ENCODE data around the gene RAB15. TPM values are rescaled to one million over a fixed set of nuclear protein-coding genes. Genes with fewer than 3 reads are reported as not detected.

RAB15 gene
- total and polyA plus RNA-seq, 2 donors from 2014 or later = 18.3 to 21.7 TPM

DNA sequence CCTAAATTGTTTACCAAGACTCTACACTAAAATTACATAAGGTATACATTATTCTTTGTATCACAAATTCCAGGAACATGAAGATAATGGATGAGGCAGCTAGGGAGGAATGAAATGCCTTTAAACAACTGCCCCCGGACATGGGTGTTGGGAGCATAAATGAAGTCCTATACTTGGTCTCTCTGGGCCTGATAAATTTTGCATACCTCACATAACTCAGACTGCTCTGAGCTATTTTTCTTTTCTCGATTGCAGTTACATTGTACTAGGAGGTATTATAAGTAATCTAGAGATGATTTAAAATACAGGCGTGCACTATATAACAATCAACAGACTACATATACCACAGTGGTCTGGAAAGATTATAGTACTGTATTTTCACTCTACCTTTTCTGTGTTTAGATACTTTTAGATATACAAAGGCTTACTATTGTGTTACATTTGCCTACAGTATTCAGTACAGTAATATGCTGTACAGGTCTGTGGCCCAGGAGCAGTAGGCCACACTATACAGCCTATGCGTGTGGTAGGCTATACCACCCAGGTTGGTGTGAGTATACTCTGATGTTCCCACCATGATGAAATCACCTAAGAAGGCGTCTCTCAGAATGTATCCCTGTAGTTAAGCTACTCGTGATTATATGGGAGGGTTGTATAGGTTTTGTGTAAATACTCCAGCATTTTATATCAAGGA lies 28.9 kb upstream of the RAB15 start:
- intact Hi-C loops (cut with DNase I) = no loop called here
- no peak for TF ChIP-seq CTCF (IDR thresholded peaks at IDR 0.05; ENCODE audit: borderline replicate concordance, extremely low read depth, insufficient read depth)
- Histone ChIP-seq H3K9me3 (ENCODE audit: control insufficient read depth in 2 of 3, insufficient read depth in 1 of 3, low read length in 3 of 3) (no peaks in the 10 kb centered on the region), H3K27ac (ENCODE audit: low read depth in 2 of 2, low read length in 2 of 2) (no peak overlapping the region), H3K4me3 (ENCODE audit: low read length in 3 of 3) (no peak overlapping the region), H3K9ac (ENCODE audit: low read length in 3 of 3) (no peak overlapping the region), H3K27me3 (ENCODE audit: control insufficient read depth, insufficient read depth, low read length) (no peaks in the 10 kb centered on the region), H3K36me3 (ENCODE audit: control insufficient read depth in 2 of 3, insufficient read depth in 3 of 3, low read length in 3 of 3) (no peaks in the 10 kb centered on the region), H3K4me1 (ENCODE audit: control insufficient read depth in 2 of 3, insufficient read depth in 2 of 3, low read depth in 1 of 3, low read length in 3 of 3) (peaks cover 0 to 5% (median 3%) of the 10 kb centered on the region in 3 donors)
- FAIRE-seq = no peak
- no peak for DNase-seq

- H3K36me3 ChIP-seq (ENCODE audit: control insufficient read depth in 2 of 3, insufficient read depth in 3 of 3, low read length in 3 of 3) = no peaks in the 10 kb centered on the region
- peaks cover 0 to 5% (median 0%) of the 10 kb centered on the region in 3 donors for H3K4me1 ChIP-seq (ENCODE audit: control insufficient read depth in 2 of 3, insufficient read depth in 2 of 3, low read depth in 1 of 3, low read length in 3 of 3)
- H3K27me3 ChIP-seq (ENCODE audit: control insufficient read depth, insufficient read depth, low read length) = no peaks in the 10 kb centered on the region
- DNase-seq (no peak), FAIRE-seq (no peak)
- no peak overlapping the region for H3K27ac ChIP-seq (ENCODE audit: low read depth in 2 of 2, low read length in 2 of 2)
- H3K9me3 ChIP-seq (ENCODE audit: control insufficient read depth in 2 of 3, insufficient read depth in 1 of 3, low read length in 3 of 3) = no peaks in the 10 kb centered on the region
- TF ChIP-seq CTCF (IDR thresholded peaks at IDR 0.05; ENCODE audit: borderline replicate concordance, extremely low read depth, insufficient read depth) = no peak
- intact Hi-C loops (cut with DNase I) = no loop called here
- no peak overlapping the region for H3K4me3 ChIP-seq (ENCODE audit: low read length in 3 of 3)
- H3K9ac ChIP-seq (ENCODE audit: low read length in 3 of 3) = no peak overlapping the region
Measured at GRCh38 chr14:64998455-64998931, 26.4 kb upstream of the RAB15 start.

DNA sequence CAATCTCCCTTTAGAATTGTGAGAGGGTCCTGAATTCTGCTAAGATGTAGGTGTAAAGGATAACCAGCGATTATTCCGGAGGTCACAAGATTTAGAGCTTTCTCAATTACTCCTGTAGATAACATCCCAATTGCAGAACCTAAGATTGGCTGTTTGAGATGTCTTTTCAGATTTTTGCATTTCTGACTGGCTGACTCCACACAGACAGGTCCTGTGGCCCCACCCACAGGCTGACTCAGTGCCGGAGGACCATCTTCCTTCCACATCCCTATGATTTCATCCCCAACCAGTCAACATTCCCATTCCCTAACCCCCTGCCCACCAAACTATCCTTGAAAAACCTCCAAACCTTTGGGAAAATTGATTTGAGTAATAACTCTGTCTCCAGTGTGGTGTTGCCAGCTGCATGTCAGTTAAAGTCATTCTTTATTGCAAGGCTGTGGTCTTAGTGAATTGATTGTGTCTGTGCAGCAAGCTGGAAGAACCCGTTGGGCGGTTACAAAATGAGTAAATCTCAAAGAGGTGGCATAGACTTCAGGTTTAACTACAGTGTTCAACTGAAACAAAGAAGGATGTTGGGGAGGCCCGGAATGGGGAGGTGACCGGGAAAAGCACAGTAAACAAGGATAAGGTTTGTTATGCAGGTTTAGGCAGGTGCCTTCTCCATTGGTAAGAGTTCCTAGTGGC lies 25.1 kb upstream of the RAB15 start:
- intact Hi-C loops (cut with DNase I) = no loop called here
- Histone ChIP-seq H3K4me1 (ENCODE audit: control insufficient read depth in 2 of 3, insufficient read depth in 2 of 3, low read depth in 1 of 3, low read length in 3 of 3) (peaks cover 0 to 5% (median 0%) of the 10 kb centered on the region in 3 donors), H3K36me3 (ENCODE audit: control insufficient read depth in 2 of 3, insufficient read depth in 3 of 3, low read length in 3 of 3) (no peaks in the 10 kb centered on the region), H3K9ac (ENCODE audit: low read length in 3 of 3) (no peak overlapping the region), H3K4me3 (ENCODE audit: low read length in 3 of 3) (no peak overlapping the region), H3K27me3 (ENCODE audit: control insufficient read depth, insufficient read depth, low read length) (no peaks in the 10 kb centered on the region), H3K9me3 (ENCODE audit: control insufficient read depth in 2 of 3, insufficient read depth in 1 of 3, low read length in 3 of 3) (no peaks in the 10 kb centered on the region), H3K27ac (ENCODE audit: low read depth in 2 of 2, low read length in 2 of 2) (no peak overlapping the region)
- FAIRE-seq (no peak), DNase-seq (no peak)
- TF ChIP-seq CTCF (IDR thresholded peaks at IDR 0.05; ENCODE audit: borderline replicate concordance, extremely low read depth, insufficient read depth) = no peak

Data from kidney (tissue), 14 donors.